Naive thymus-derived CD4-positive, alpha-beta T cell (primary cell): Measurements from ENCODE around the gene PGRMC2. TPM values are rescaled to one million over a fixed set of nuclear protein-coding genes. Genes with fewer than 3 reads are reported as not detected.

Experiments
- ATAC-seq: fragments of 150-1000 bp; cut with Tn5 transposase; 2 replicates; pipeline ENCODE4 v1.10.0; 2021; ENCODE audit warnings: mild to moderate bottlenecking, moderate library complexity
- CTCF ChIA-PET: fragments of 350-600 bp; sonication (Branson Sonifier 250); formaldehyde crosslinking; loops from one replicate; lab custom pipeline; 2021; ENCODE audit warnings: antibody characterized with exemption; lab: Charles Lee
- POLR2A ChIA-PET: fragments of 350-600 bp; sonication (Branson Sonifier 250); formaldehyde crosslinking; loops from one replicate; lab custom pipeline; 2021; ENCODE audit warnings: antibody characterized with exemption, inconsistent platforms; lab: Charles Lee
- DNase-seq, 9 donors: peaks; one replicate each; pipeline versions ENCODE4 v3.0.0 to v3.0.0-alpha.2; 2020 to 2022; ENCODE audit warnings: mixed read lengths in 1 of 9
- H3K27ac ChIP-seq: one replicate; pipeline ENCODE4 v1.7.0; 2013; ENCODE audit warnings: mild to moderate bottlenecking, low read depth, low read length, moderate library complexity
- H3K27me3 ChIP-seq, 2 donors: one replicate each; pipeline ENCODE4 v1.7.0; 2013; ENCODE audit warnings: low read length in 2 of 2, mild to moderate bottlenecking in 2 of 2, moderate library complexity in 2 of 2; ENCODE audit not compliant: control insufficient read depth in 2 of 2, insufficient read depth in 2 of 2
- H3K36me3 ChIP-seq, 3 experiments: 1 replicate in 2 of 3; 2 replicates in 1 of 3; pipeline ENCODE4 v1.7.0; 2013; ENCODE audit warnings: low read length in 3 of 3, mild to moderate bottlenecking in 3 of 3, moderate library complexity in 1 of 3; ENCODE audit not compliant: insufficient read depth in 3 of 3, control insufficient read depth in 2 of 3
- H3K4me1 ChIP-seq, 2 donors: one replicate each; pipeline ENCODE4 v1.7.0; 2013; ENCODE audit warnings: low read length in 2 of 2, mild to moderate bottlenecking in 2 of 2, moderate library complexity in 1 of 2; ENCODE audit not compliant: control insufficient read depth in 2 of 2, insufficient read depth in 2 of 2
- H3K4me3 ChIP-seq: 2 replicates; pipeline ENCODE4 v1.7.0; 2013; ENCODE audit warnings: mild to moderate bottlenecking, low read length
- H3K9me3 ChIP-seq, 3 experiments: 1 replicate in 2 of 3; 2 replicates in 1 of 3; pipeline ENCODE4 v1.7.0; 2013; ENCODE audit warnings: low read length in 3 of 3; ENCODE audit not compliant: control insufficient read depth in 2 of 3
- H3K27ac Mint-ChIP-seq, 9 donors: one replicate each; pipeline ENCODE4 v1.8.0; 2020 to 2022; ENCODE audit warnings: mixed read lengths in 9 of 9, mild to moderate bottlenecking in 8 of 9, moderate library complexity in 5 of 9, inconsistent platforms in 2 of 9
- H3K27me3 Mint-ChIP-seq, 5 donors: one replicate each; pipeline ENCODE4 v1.8.0; 2021 to 2022; ENCODE audit warnings: mixed read lengths in 5 of 5, mild to moderate bottlenecking in 1 of 5
- H3K36me3 Mint-ChIP-seq, 5 donors: one replicate each; pipeline ENCODE4 v1.8.0; 2020 to 2022; ENCODE audit warnings: mixed read lengths in 5 of 5, mild to moderate bottlenecking in 3 of 5, inconsistent platforms in 1 of 5
- H3K4me1 Mint-ChIP-seq, 7 donors: one replicate each; pipeline ENCODE4 v1.8.0; 2020 to 2022; ENCODE audit warnings: mixed read lengths in 7 of 7, mild to moderate bottlenecking in 3 of 7, inconsistent platforms in 1 of 7
- H3K4me3 Mint-ChIP-seq, 10 donors: one replicate each; pipeline ENCODE4 v1.8.0; 2020 to 2022; ENCODE audit warnings: mild to moderate bottlenecking in 10 of 10, mixed read lengths in 10 of 10, moderate library complexity in 6 of 10, inconsistent platforms in 2 of 10
- H3K9me3 Mint-ChIP-seq, 11 donors: one replicate each; pipeline ENCODE4 v1.8.0; 2020 to 2022; ENCODE audit warnings: mixed read lengths in 11 of 11, mild to moderate bottlenecking in 4 of 11, inconsistent platforms in 1 of 11, moderate library complexity in 1 of 11
- intact Hi-C, 2 donors: fragments of 100-400 bp; cut with micrococcal nuclease; formaldehyde crosslinking; loops; one replicate each; pipeline ENCODE4 v1.15.1; 2023
- polyA plus RNA-seq, 2 donors: library from polyadenylated mRNA; unstranded; fragments of 300-500 nt; fragmentation: Illumina TruSeq; gene quantifications; one replicate each; pipeline ENCODE4 v1.2.3, GENCODE V29; 2021
- total RNA-seq, 6 experiments: library from RNA in 5 of 6; stranded (reverse) in 5 of 6; gene quantifications; 1 replicate in 5 of 6; 2 replicates in 1 of 6; pipeline ENCODE4 v1.2.3 and lab custom pipeline; 2021 to 2026

PGRMC2 gene
- total and polyA plus RNA-seq, 7 experiments from 2014 or later, result 17.4 to 65.6 (median 42.6) TPM

GRCh38 chr4:128282516-128282915 is 5.1 kb downstream of the PGRMC2 start:
- CTCF ChIA-PET, result interaction anchor here (0.6 kb wide), 1 partner anchor 214 kb away, joined by 4 read pairs; no protein-coding TSS in a partner anchor
- POLR2A ChIA-PET, result no interaction called here
- no peak for DNase-seq
- peaks cover 35 to 74% (median 65%) of the 10 kb centered on the region in 7 donors for H3K4me1 Mint-ChIP-seq
- Histone ChIP-seq H3K4me1 (peaks cover 12 to 16% of the 10 kb centered on the region in 2 donors), H3K4me3 (no peak overlapping the region), H3K27me3 (no peaks in the 10 kb centered on the region), H3K9me3 (no peaks in the 10 kb centered on the region), H3K27ac (no peak overlapping the region), H3K36me3 (no peaks in the 10 kb centered on the region)
- H3K27me3 Mint-ChIP-seq, result no peaks in the 10 kb centered on the region
- no peaks in the 10 kb centered on the region for H3K9me3 Mint-ChIP-seq
- intact Hi-C loops, result no loop called here
- peaks cover 0 to 23% (median 15%) of the 10 kb centered on the region in 5 donors for H3K36me3 Mint-ChIP-seq
- no peak for ATAC-seq
- peak overlapping the region in 1 of 10 donors; percentile 18 for H3K4me3 Mint-ChIP-seq
- H3K27ac Mint-ChIP-seq, result no peak overlapping the region

GRCh38 chr4:128281354-128281753 is 6.3 kb downstream of the PGRMC2 start:
- Histone ChIP-seq H3K27me3 (no peaks in the 10 kb centered on the region), H3K4me1 (peaks cover 12 to 13% of the 10 kb centered on the region in 2 donors), H3K36me3 (no peaks in the 10 kb centered on the region), H3K4me3 (no peak overlapping the region), H3K27ac (no peak overlapping the region), H3K9me3 (no peaks in the 10 kb centered on the region)
- POLR2A ChIA-PET, result no interaction called here
- DNase-seq, result no peak
- Mint-ChIP-seq H3K4me3 (peak overlapping the region in 1 of 10 donors; percentile 0), H3K9me3 (no peaks in the 10 kb centered on the region), H3K4me1 (peaks cover 32 to 71% (median 62%) of the 10 kb centered on the region in 7 donors), H3K27me3 (no peaks in the 10 kb centered on the region), H3K27ac (no peak overlapping the region), H3K36me3 (peaks cover 0 to 23% (median 15%) of the 10 kb centered on the region in 5 donors)
- intact Hi-C loops, result no loop called here
- CTCF ChIA-PET, result no interaction called here
- ATAC-seq, result no peak

GRCh38 chr4:128279624-128280225 is 7.9 kb downstream of the PGRMC2 start:
- Histone ChIP-seq H3K4me1 (no peaks in the 10 kb centered on the region), H3K36me3 (no peaks in the 10 kb centered on the region), H3K27ac (no peak overlapping the region), H3K27me3 (no peaks in the 10 kb centered on the region), H3K4me3 (no peak overlapping the region), H3K9me3 (no peaks in the 10 kb centered on the region)
- no peaks in the 10 kb centered on the region for H3K9me3 Mint-ChIP-seq
- H3K4me3 Mint-ChIP-seq, result peak overlapping the region in 1 of 10 donors; percentile 21
- CTCF ChIA-PET, result no interaction called here
- no peak for ATAC-seq
- intact Hi-C loops, result no loop called here
- no peak overlapping the region for H3K27ac Mint-ChIP-seq
- no peaks in the 10 kb centered on the region for H3K27me3 Mint-ChIP-seq
- H3K4me1 Mint-ChIP-seq, result peaks cover 18 to 65% (median 48%) of the 10 kb centered on the region in 7 donors
- no peak for DNase-seq
- POLR2A ChIA-PET, result no interaction called here
- H3K36me3 Mint-ChIP-seq, result peaks cover 0 to 23% (median 15%) of the 10 kb centered on the region in 5 donors

GRCh38 chr4:128277856-128278255 is 9.8 kb downstream of the PGRMC2 start:
- Histone ChIP-seq H3K9me3 (no peaks in the 10 kb centered on the region), H3K4me3 (no peak overlapping the region), H3K36me3 (no peaks in the 10 kb centered on the region), H3K27me3 (no peaks in the 10 kb centered on the region), H3K4me1 (no peaks in the 10 kb centered on the region), H3K27ac (no peak overlapping the region)
- Mint-ChIP-seq H3K27me3 (no peaks in the 10 kb centered on the region), H3K4me3 (no peak overlapping the region), H3K27ac (no peak overlapping the region), H3K9me3 (no peaks in the 10 kb centered on the region), H3K4me1 (peaks cover 11 to 59% (median 36%) of the 10 kb centered on the region in 7 donors), H3K36me3 (peaks cover 0 to 22% (median 6%) of the 10 kb centered on the region in 5 donors)
- ATAC-seq (no peak), DNase-seq (no peak)
- ChIA-PET POLR2A (no interaction called here), CTCF (no interaction called here)
- intact Hi-C loops, result no loop called here

- H3K9me3 Mint-ChIP-seq, result no peaks in the 10 kb centered on the region
- H3K36me3 Mint-ChIP-seq, result peaks cover 0 to 29% (median 12%) of the 10 kb centered on the region in 5 donors
- DNase-seq, result no peak
- H3K27ac ChIP-seq, result no peak overlapping the region
- intact Hi-C loops, result no loop called here
- H3K36me3 ChIP-seq, result peaks cover 0 to 6% (median 0%) of the 10 kb centered on the region in 3 experiments
- H3K4me3 Mint-ChIP-seq, result no peak overlapping the region
- no peaks in the 10 kb centered on the region for H3K4me1 ChIP-seq
- ChIA-PET CTCF (no interaction called here), POLR2A (interaction anchor here (1.1 kb wide), 1 partner anchor 10 kb away, joined by 4 read pairs; no protein-coding TSS in a partner anchor)
- H3K9me3 ChIP-seq, result no peaks in the 10 kb centered on the region
- ATAC-seq, result no peak
- no peaks in the 10 kb centered on the region for H3K27me3 ChIP-seq
- no peak overlapping the region for H3K4me3 ChIP-seq
- H3K27me3 Mint-ChIP-seq, result no peaks in the 10 kb centered on the region
- H3K27ac Mint-ChIP-seq, result peak overlapping the region in 3 of 9 donors; percentile 27 to 51 (median 33)
- peaks cover 5 to 36% (median 13%) of the 10 kb centered on the region in 7 donors for H3K4me1 Mint-ChIP-seq
Measured at GRCh38 chr4:128275346-128275745, 12.3 kb downstream of the PGRMC2 start.

- no peaks in the 10 kb centered on the region for H3K4me1 ChIP-seq
- peaks cover 0 to 18% (median 12%) of the 10 kb centered on the region in 5 donors for H3K36me3 Mint-ChIP-seq
- no peak overlapping the region for H3K4me3 Mint-ChIP-seq
- ATAC-seq (no peak), DNase-seq (no peak)
- H3K9me3 ChIP-seq, result no peaks in the 10 kb centered on the region
- intact Hi-C loops, result no loop called here
- H3K27ac Mint-ChIP-seq, result peak overlapping the region in 5 of 9 donors; percentile 30 to 81 (median 59)
- H3K27me3 ChIP-seq, result no peaks in the 10 kb centered on the region
- ChIA-PET POLR2A (no interaction called here), CTCF (no interaction called here)
- H3K27me3 Mint-ChIP-seq, result no peaks in the 10 kb centered on the region
- H3K36me3 ChIP-seq, result peaks cover 0 to 6% (median 5%) of the 10 kb centered on the region in 3 experiments
- no peak overlapping the region for H3K27ac ChIP-seq
- H3K9me3 Mint-ChIP-seq, result peaks cover 0 to 1% (median 0%) of the 10 kb centered on the region in 11 donors
- peaks cover 0 to 23% (median 3%) of the 10 kb centered on the region in 7 donors for H3K4me1 Mint-ChIP-seq
- no peak overlapping the region for H3K4me3 ChIP-seq
Measured at GRCh38 chr4:128271551-128271950, 16.1 kb downstream of the PGRMC2 start.
